Spleen (tissue), 11 donors: ENCODE results near the gene IMMP2L. TPM values are rescaled to one million over a fixed set of nuclear protein-coding genes. Genes with fewer than 3 reads are reported as not detected.

Experiments used
- DNase-seq: peaks from one replicate; pipeline ENCODE4 v3.0.0-alpha.2; 2020
- H3K27ac ChIP-seq, 8 donors: fragments of 200-600 bp; sonication (generic) in 7 of 8; 1 replicate in 4 of 8; 2 replicates in 4 of 8; pipeline versions ENCODE4 v1.5.0 to v1.8.0; 2016 to 2021; ENCODE audit warnings: inconsistent platforms in 4 of 8, mild to moderate bottlenecking in 4 of 8, moderate library complexity in 1 of 8
- H3K27me3 ChIP-seq, 7 donors: fragments of 200-600 bp; sonication (generic) in 6 of 7; replicated peaks in 1 of 7; 1 replicate in 4 of 7; 2 replicates in 3 of 7; pipeline versions ENCODE4 v1.5.0 to v1.8.0; 2016 to 2021; ENCODE audit warnings: inconsistent platforms in 3 of 7, mild to moderate bottlenecking in 1 of 7
- H3K36me3 ChIP-seq, 6 donors: fragments of 200-600 bp; sonication (generic) in 5 of 6; 1 replicate in 4 of 6; 2 replicates in 2 of 6; pipeline versions ENCODE4 v1.5.0 to v1.8.0; 2016 to 2021; ENCODE audit warnings: inconsistent platforms in 2 of 6
- H3K4me1 ChIP-seq, 6 donors: fragments of 200-600 bp; sonication (generic) in 5 of 6; 1 replicate in 3 of 6; 2 replicates in 3 of 6; pipeline versions ENCODE4 v1.5.0 to v1.8.0; 2016 to 2021; ENCODE audit warnings: inconsistent platforms in 3 of 6
- H3K4me3 ChIP-seq, 8 donors: fragments of 200-600 bp; sonication (generic) in 7 of 8; 1 replicate in 4 of 8; 2 replicates in 4 of 8; pipeline versions ENCODE4 v1.5.0 to v1.8.0; 2016 to 2021; ENCODE audit warnings: inconsistent platforms in 4 of 8, mild to moderate bottlenecking in 4 of 8, moderate library complexity in 2 of 8
- H3K9me3 ChIP-seq, 8 donors: fragments of 200-600 bp; sonication (generic) in 7 of 8; 1 replicate in 4 of 8; 2 replicates in 4 of 8; pipeline versions ENCODE4 v1.5.0 to v1.8.0; 2016 to 2021; ENCODE audit warnings: inconsistent platforms in 4 of 8
- POLR2A ChIP-seq, 3 donors: fragments of 450-650 bp; IDR thresholded peaks; one replicate each; pipeline ENCODE4 v1.5.1; 2017; ENCODE audit warnings: antibody characterized with exemption in 3 of 3, mild to moderate bottlenecking in 1 of 3
- POLR2AphosphoS5 ChIP-seq, 3 donors: sonication (generic); formaldehyde crosslinking; IDR thresholded peaks; one replicate each; pipeline ENCODE4 v1.5.1; 2017; ENCODE audit warnings: antibody characterized with exemption in 3 of 3
- WGBS, 5 donors: extraction: QIAGEN DNeasy Blood & Tissue Kit in 3 of 5; methylation state at CpG; one replicate each; pipeline versions ENCODE4 v1.1.5 to v1.1.7; 2013 to 2018; 5-methylcytosine and 5-hydroxymethylcytosine counted together
- intact Hi-C: fragments of 100-400 bp; cut with DNase I; formaldehyde crosslinking; loops from one replicate; pipeline ENCODE4 v1.15.0; 2023; ENCODE audit warnings: low total_unique reads
- polyA plus RNA-seq, 3 donors: library from polyadenylated mRNA; stranded (reverse); fragments of 200-250 nt; gene quantifications; one replicate each; pipeline ENCODE4 v1.2.1, GENCODE V29; 2013
- total RNA-seq, 7 donors: library from RNA; depleted of rRNA in 3 of 7; stranded (reverse); fragments of >200 nt in 3 of 7; fragmentation: NEBNext Ultra II Directional in 4 of 7; extraction: Animal tissue kit (Norgen Biotek cat#: 25700) in 4 of 7; gene quantifications; one replicate each; pipeline versions ENCODE4 v1.1.0 to v1.2.1, GENCODE V29; 2016 to 2021
- TF ChIP-seq, protein P1 (sequence below), 11 experiments: fragments of 200-600 bp in 7 of 11; fragments of 450-650 bp in 4 of 11; sonication (generic) in 4 of 11; IDR thresholded peaks in 8 of 11; conservative IDR thresholded peaks in 3 of 11; 1 replicate in 7 of 11; 2 replicates in 4 of 11; pipeline versions ENCODE4 v1.4.0 to v1.8.0; 2016 to 2021; ENCODE audit warnings: antibody characterized with exemption in 11 of 11, inconsistent platforms in 4 of 11, mild to moderate bottlenecking in 1 of 11
- donor health status: healthy with polysubstance abuse.
- donor health status: DM: no; HTN: no; CAD: no; lungs with moderate emphysema.
- donor health status: DM: no; HTN: no; CAD: no.
- donor health status: Bipolar disorder and iron deficiency.
- donor health status: healthy.
- donor health status: DM: no; HTN: no; CAD: no.
- donor health status: DM: yes; HTN: yes; CAD: no.

IMMP2L gene
- total and polyA plus RNA-seq, 10 donors: 6.5 to 32.7 (median 9.8) TPM

DNA sequence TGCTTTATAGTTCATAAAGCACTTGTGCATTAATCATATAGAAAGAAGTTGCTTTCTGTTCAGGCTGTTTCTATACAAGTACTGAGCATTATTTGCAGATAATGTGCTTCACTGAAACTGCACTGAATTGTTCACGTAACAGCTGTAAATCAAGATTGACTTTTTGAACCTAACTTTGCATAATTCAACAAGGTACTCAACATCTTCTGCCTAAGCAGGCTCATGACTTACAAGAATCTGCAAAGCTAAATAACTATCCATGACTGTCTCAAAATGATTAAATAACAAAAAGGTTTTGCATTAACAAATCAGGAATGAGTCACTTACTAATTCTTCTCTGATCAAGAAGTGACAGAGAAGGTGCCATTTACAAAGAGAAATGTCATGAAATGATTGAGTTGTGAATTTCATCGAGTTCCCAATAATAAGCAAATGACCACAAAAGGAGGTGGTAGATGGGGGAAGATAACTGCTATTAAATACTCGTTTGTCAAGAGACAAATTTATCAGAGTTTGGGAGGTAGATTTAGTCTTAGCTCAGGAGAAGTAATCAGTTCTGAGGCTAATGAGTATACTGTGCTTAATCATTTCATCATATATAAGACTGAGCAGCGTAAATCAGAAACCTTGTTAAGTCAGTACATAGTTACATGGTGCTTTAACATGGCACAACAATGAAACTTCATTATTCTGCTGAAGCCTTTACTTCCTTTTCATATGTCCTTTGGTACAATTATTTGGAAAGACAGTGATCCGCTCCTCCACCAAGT, 632.6 kb downstream of the IMMP2L start:
- Histone ChIP-seq H3K27me3 (no peaks in the 10 kb centered on the region), H3K4me3 (no peak overlapping the region), H3K9me3 (no peaks in the 10 kb centered on the region), H3K36me3 (no peaks in the 10 kb centered on the region), H3K4me1 (no peaks in the 10 kb centered on the region), H3K27ac (no peak overlapping the region)
- WGBS, 5 donors: 55 to 74% (median 62%) methylated on average over 5 of the region's 5 CpGs
- no peak for DNase-seq
- TF ChIP-seq, protein P1, sequence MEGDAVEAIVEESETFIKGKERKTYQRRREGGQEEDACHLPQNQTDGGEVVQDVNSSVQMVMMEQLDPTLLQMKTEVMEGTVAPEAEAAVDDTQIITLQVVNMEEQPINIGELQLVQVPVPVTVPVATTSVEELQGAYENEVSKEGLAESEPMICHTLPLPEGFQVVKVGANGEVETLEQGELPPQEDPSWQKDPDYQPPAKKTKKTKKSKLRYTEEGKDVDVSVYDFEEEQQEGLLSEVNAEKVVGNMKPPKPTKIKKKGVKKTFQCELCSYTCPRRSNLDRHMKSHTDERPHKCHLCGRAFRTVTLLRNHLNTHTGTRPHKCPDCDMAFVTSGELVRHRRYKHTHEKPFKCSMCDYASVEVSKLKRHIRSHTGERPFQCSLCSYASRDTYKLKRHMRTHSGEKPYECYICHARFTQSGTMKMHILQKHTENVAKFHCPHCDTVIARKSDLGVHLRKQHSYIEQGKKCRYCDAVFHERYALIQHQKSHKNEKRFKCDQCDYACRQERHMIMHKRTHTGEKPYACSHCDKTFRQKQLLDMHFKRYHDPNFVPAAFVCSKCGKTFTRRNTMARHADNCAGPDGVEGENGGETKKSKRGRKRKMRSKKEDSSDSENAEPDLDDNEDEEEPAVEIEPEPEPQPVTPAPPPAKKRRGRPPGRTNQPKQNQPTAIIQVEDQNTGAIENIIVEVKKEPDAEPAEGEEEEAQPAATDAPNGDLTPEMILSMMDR (IDR thresholded peaks at IDR 0.05 in 8 of 11, conservative IDR thresholded peaks at IDR 0.05 in 3 of 11): no peak
- TF ChIP-seq POLR2AphosphoS5 (IDR thresholded peaks at IDR 0.05) (no peak), POLR2A (IDR thresholded peaks at IDR 0.05) (no peak)
- intact Hi-C loops: no loop called here

DNA sequence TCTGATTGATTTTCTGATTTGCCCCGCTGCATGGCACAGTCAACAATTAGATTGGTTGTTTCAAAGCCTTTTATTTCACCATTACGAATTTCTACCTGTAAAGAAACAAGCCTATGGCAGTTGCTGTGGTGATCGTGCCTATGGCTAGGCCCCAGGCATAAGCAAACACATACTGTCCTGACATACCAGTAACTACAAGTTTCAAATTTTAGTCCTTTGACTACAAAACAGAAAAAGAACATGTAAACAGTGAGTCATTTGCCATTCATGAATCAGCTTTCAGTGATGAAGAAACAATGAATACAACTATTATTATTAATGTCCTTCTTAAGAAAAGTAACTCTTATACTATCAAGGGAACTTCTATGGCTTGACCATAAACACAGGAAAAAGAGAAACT, 639.4 kb downstream of the IMMP2L start:
- Histone ChIP-seq H3K36me3 (no peaks in the 10 kb centered on the region), H3K4me3 (no peak overlapping the region), H3K4me1 (no peaks in the 10 kb centered on the region), H3K9me3 (no peaks in the 10 kb centered on the region), H3K27ac (no peak overlapping the region), H3K27me3 (no peaks in the 10 kb centered on the region)
- WGBS, 5 donors: 90 to 97% (median 93%) methylated on average over 3 of the region's 3 CpGs
- TF ChIP-seq, protein P1 (IDR thresholded peaks at IDR 0.05 in 8 of 11, conservative IDR thresholded peaks at IDR 0.05 in 3 of 11): no peak
- TF ChIP-seq POLR2A (IDR thresholded peaks at IDR 0.05) (no peak), POLR2AphosphoS5 (IDR thresholded peaks at IDR 0.05) (no peak)
- intact Hi-C loops: no loop called here
- DNase-seq: no peak

DNA sequence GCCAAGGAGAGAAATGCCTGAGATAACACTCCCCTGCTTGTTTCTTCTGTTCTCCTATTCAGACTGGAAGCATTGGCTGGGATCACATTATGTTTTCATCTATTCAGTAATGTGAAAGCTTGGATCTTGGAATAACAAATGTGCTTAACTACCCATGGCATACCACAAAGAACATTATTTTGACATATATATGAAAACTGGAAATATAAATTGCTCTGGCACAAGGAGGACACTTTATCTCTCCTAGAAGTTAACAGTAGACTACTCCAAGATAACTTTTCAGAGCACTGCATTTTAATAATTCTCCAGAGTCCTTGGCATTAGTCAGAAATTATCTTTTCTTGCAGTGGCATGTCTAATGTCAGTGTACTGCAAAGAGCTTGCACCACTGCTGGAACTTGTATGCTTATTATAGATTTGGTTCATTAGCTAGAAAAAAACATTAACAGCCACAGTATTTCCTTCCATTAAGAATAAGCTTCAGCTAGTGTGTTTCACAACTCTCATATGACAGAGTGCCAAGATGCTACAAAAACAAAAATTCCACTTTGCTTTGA, 640.6 kb downstream of the IMMP2L start:
- Histone ChIP-seq H3K27ac (no peak overlapping the region), H3K9me3 (no peaks in the 10 kb centered on the region), H3K4me1 (no peaks in the 10 kb centered on the region), H3K36me3 (no peaks in the 10 kb centered on the region), H3K27me3 (no peaks in the 10 kb centered on the region), H3K4me3 (no peak overlapping the region)
- intact Hi-C loops: no loop called here
- DNase-seq: no peak
- TF ChIP-seq POLR2AphosphoS5 (IDR thresholded peaks at IDR 0.05): no peak
- TF ChIP-seq, protein P1 (IDR thresholded peaks at IDR 0.05 in 8 of 11, conservative IDR thresholded peaks at IDR 0.05 in 3 of 11): no peak
- TF ChIP-seq POLR2A (IDR thresholded peaks at IDR 0.05): no peak

DNA sequence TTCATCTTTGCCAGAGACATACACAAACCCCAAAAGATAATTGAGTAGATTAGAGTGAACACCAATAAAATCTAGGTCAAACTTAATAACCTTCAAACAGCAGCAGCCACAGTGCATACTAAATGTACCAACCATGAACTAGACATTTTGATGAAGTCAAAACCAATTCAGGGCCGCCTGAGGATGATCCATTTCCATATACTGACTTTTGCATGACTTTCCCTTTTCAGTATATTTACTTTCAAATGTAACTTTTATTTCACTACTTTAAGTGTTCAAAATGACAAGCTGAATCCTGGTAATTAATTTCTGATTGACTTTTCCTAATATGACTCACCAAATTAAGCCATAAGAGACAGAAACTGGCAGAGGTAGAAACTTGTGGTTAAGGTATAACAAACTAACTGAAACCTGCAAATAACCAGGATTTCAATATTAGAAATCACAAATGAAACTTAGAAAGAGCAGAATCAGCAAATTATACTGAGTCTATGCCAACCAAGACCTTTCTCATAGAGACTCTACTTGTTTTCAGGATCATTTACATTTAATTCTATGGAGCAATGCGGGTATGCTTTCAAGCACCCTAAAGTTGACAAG, 643.2 kb downstream of the IMMP2L start:
- WGBS, 5 donors: 43 to 88% (median 74%) methylated on average over 2 of the region's 2 CpGs
- Histone ChIP-seq H3K9me3 (no peaks in the 10 kb centered on the region), H3K4me3 (no peak overlapping the region), H3K27me3 (no peaks in the 10 kb centered on the region), H3K4me1 (no peaks in the 10 kb centered on the region), H3K36me3 (no peaks in the 10 kb centered on the region), H3K27ac (no peak overlapping the region)
- intact Hi-C loops: no loop called here
- no peak for DNase-seq
- TF ChIP-seq, protein P1 (IDR thresholded peaks at IDR 0.05 in 8 of 11, conservative IDR thresholded peaks at IDR 0.05 in 3 of 11): no peak
- no peak for TF ChIP-seq POLR2A (IDR thresholded peaks at IDR 0.05)
- no peak for TF ChIP-seq POLR2AphosphoS5 (IDR thresholded peaks at IDR 0.05)
